ENCODE results near the gene INSL3.

GRCh38 chr19:17794412-17794730 is 26.9 kb downstream of the INSL3 start:
- no peak for TF ChIP-seq EZH2phosphoT487 (IDR thresholded peaks at IDR 0.05)
- TF ChIP-seq, protein P1, sequence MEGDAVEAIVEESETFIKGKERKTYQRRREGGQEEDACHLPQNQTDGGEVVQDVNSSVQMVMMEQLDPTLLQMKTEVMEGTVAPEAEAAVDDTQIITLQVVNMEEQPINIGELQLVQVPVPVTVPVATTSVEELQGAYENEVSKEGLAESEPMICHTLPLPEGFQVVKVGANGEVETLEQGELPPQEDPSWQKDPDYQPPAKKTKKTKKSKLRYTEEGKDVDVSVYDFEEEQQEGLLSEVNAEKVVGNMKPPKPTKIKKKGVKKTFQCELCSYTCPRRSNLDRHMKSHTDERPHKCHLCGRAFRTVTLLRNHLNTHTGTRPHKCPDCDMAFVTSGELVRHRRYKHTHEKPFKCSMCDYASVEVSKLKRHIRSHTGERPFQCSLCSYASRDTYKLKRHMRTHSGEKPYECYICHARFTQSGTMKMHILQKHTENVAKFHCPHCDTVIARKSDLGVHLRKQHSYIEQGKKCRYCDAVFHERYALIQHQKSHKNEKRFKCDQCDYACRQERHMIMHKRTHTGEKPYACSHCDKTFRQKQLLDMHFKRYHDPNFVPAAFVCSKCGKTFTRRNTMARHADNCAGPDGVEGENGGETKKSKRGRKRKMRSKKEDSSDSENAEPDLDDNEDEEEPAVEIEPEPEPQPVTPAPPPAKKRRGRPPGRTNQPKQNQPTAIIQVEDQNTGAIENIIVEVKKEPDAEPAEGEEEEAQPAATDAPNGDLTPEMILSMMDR (IDR thresholded peaks at IDR 0.05), result no peak

All from neural progenitor cell (in vitro differentiated cells).